GM12801 (cell line): ENCODE results near the gene BRAF.

Experiments used
- CTCF ChIP-seq: IDR thresholded peaks from one replicate; pipeline ENCODE4 v1.5.1; 2011; ENCODE audit warnings: control low read depth; ENCODE audit not compliant: insufficient read length; ENCODE audit errors: extremely low read depth

The BRAF gene

GRCh38 chr7:140769852-140770251, 154.9 kb downstream of the BRAF start:
- TF ChIP-seq CTCF, result no peak

DNA sequence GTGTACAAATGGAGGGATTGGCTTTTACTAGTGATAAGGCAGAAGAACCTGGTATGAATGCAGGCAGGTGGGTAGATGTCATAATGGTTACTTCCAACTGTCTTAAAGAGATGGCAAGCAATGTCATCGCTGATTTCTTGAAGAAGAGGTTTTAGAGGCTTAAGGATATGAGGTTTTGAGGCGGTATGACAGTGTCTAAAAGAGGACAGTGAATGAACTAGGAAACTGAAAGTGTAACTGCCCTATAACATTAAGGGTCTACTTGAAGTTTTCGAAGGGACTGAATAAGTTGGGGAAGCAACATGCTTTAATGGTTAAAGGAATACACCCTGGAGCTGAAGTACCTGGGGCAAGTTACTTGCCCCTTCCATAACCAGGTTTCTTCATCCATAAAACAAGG, 157.3 kb downstream of the BRAF start:
- no peak for TF ChIP-seq CTCF

- no peak for TF ChIP-seq CTCF
Measured at GRCh38 chr7:140754506-140754905, 170.2 kb downstream of the BRAF start.

GRCh38 chr7:140752533-140752932, 172.2 kb downstream of the BRAF start:
- TF ChIP-seq CTCF, result no peak

GRCh38 chr7:140746751-140747150, 178.0 kb downstream of the BRAF start:
- no peak for TF ChIP-seq CTCF

GRCh38 chr7:140745266-140746058, 179.3 kb downstream of the BRAF start:
- TF ChIP-seq CTCF, result no peak

DNA sequence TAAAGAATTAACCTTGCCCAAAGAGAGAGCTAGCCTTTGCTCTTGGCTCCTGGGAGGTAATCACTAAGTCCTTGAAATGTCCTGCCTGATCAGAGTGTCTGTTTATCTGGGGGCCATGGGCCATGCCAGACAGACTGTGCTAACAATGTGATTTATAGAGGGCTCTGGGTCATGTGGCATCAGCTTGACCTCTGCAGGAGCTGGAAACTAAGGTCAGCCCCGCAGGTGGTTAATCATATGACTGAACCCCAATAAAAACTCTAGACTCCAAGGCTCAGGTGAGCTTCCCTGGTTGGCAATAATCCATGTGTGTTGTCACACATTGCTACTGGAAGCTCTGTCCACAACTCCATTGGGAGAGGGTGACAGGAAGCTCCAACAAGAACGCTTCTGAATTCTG, 180.7 kb downstream of the BRAF start:
- no peak for TF ChIP-seq CTCF

- TF ChIP-seq CTCF, result no peak
Measured at GRCh38 chr7:140738280-140738679, 186.4 kb downstream of the BRAF start.
